ENCODE measurements around the gene SLC25A38.

SLC25A38 gene

DNA sequence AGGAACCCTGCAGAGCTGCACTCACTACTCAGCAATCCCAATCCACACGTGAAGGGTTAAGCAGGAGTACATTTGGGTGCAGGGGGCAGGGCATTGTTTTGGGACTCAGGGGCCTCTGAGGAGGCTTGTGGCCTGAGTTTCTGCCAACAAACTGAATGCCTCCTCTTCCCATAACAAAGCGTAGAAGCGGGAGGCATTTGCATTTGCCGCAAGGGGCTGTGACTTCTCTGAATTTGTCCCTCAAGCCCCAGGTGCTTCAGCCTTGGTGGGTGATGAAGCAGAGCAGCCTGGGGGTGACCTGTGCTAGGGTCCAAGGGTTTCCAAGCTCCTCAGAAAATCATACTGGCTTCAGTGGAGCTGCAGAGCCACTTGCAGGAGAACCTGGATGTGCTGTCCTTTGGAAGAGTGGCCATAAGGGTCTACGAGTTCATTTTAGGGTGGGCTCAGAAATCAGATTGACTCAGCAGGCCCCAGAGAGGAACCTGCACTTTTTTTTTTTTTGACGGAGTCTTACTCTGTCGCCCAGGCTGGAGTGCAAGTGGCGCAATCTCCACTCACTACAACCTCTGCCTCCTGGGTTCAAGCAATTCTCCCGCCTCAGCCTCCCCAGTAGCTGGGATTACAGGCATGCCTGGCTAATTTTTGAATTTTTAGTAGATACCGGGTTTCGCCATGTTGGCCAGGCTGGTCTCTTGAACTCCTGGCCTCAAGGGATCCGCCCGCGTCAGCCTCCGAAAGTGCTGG, 21.9 kb downstream of the SLC25A38 start:
- no peak for DNase-seq (ENCODE audit: low read depth, low spot score)
- POLR2A ChIA-PET: no interaction called here
- TF ChIP-seq, protein P1, sequence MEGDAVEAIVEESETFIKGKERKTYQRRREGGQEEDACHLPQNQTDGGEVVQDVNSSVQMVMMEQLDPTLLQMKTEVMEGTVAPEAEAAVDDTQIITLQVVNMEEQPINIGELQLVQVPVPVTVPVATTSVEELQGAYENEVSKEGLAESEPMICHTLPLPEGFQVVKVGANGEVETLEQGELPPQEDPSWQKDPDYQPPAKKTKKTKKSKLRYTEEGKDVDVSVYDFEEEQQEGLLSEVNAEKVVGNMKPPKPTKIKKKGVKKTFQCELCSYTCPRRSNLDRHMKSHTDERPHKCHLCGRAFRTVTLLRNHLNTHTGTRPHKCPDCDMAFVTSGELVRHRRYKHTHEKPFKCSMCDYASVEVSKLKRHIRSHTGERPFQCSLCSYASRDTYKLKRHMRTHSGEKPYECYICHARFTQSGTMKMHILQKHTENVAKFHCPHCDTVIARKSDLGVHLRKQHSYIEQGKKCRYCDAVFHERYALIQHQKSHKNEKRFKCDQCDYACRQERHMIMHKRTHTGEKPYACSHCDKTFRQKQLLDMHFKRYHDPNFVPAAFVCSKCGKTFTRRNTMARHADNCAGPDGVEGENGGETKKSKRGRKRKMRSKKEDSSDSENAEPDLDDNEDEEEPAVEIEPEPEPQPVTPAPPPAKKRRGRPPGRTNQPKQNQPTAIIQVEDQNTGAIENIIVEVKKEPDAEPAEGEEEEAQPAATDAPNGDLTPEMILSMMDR (IDR thresholded peaks at IDR 0.05; ENCODE audit: insufficient read depth, low read length, missing control alignments): no peak
- no peak overlapping the region for H3K4me3 ChIP-seq (ENCODE audit: low read depth, low read length)
- CTCF ChIA-PET: interaction anchor here (4.9 kb wide), 1 partner anchor 11 kb away, joined by 33 read pairs; no protein-coding TSS in a partner anchor

DNA sequence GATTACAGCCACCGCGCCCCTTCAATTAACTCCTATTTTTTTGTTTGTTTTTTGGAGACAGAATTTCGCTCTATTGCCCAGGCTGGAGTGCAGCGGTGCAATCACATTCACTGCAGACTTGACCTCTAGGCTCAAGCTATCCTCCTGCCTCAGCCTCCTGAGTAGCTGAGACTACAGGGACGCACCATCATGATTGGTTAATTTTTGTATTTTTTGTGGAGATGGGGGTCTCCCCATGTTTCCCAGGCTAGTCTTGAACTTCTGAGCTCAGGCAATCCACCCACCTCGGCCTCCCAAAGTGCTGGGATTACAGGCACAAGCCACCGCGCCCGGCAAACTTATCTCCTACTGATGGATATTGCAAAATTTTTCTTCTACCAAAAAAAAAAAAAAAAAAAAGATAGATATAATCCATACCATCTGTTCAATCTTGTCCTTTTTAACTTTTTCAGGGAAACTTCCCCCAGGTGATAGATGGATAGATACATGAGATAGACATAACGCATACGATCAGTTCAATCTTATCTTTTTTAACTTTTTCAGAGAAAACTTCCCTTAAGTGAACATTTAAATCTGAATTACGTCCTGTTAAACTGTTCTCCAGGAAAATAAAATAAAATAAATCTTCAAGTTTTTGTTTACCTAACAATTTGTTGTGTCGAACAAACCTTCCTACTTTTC, 22.7 kb downstream of the SLC25A38 start:
- TF ChIP-seq, protein P1 (IDR thresholded peaks at IDR 0.05; ENCODE audit: insufficient read depth, low read length, missing control alignments): no peak
- no peak for DNase-seq (ENCODE audit: low read depth, low spot score)
- ChIA-PET CTCF (interaction anchor here (1.0 to 4.9 kb wide), 3 partner anchors 11 to 279 kb away, joined by 3 to 33 read pairs (median 3); no protein-coding TSS in a partner anchor), POLR2A (interaction anchor here (1.3 to 1.7 kb wide), 5 partner anchors 9 to 26 kb away, joined by 3 to 14 read pairs (median 5); no protein-coding TSS in a partner anchor)
- peak overlapping the region; percentile 89 for H3K4me3 ChIP-seq (ENCODE audit: low read depth, low read length)

DNA sequence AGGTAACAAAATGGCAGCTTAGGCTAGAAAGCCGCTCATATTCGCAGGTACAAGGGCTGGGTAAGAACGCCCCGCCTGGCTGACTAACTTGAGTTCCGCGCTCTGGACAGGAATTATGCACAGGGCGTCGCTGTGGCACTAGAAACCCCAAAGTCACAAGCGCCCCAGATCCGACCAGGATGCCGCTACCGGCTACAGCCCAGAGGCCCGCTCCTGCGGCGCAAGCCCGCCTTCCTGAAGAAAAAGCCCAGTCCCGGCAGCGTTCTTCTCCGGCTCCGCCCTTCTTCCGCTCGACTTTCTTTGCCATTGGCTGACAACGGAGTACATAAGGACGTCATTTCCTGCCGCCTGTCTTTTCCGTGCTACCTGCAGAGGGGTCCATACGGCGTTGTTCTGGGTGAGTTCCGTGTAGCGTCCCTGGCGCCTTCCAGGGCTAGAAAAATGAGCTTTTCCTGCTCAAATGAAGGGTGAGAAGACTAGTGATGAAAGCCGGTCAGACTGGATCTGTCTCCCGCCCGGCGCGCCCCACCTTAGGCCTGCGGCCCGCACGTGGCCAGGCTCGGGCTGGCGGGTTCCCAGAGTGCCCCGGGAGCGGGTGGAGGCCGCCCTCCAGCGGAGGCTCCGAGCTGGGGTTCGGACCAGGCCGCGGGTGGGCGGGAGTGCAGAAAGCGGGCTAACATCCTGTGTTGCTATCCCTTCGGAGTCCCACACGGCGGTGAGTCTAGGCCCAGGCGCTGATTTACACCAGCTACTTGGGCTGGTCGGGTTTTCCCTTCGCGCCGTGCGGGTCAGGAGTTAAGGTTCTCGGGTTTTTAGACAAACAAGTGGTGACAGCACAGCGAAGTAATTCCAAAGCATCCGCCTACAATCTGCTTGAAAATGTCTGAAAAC, 23.4 kb downstream of the SLC25A38 start, which contains the start of gene RPSA:
TSS of gene RPSA (plus strand) at position 353 of the 891 bp plus-strand sequence. CDS start 934 bp downstream, outside the sequence.
- DNase-seq (ENCODE audit: low read depth, low spot score): peak; percentile 70
- H3K4me3 ChIP-seq (ENCODE audit: low read depth, low read length): peak within 1 kb of the TSS; percentile 89
- ChIA-PET POLR2A (interaction anchor here (0.5 to 1.7 kb wide), 8 partner anchors 9 to 39 kb away, joined by 3 to 14 read pairs (median 4); no protein-coding TSS in a partner anchor), CTCF (interaction anchor here (1.0 to 4.9 kb wide), 4 partner anchors 10 to 280 kb away, joined by 3 to 33 read pairs (median 4); no protein-coding TSS in a partner anchor)
- TF ChIP-seq, protein P1 (IDR thresholded peaks at IDR 0.05; ENCODE audit: insufficient read depth, low read length, missing control alignments): peak; percentile 44

DNA sequence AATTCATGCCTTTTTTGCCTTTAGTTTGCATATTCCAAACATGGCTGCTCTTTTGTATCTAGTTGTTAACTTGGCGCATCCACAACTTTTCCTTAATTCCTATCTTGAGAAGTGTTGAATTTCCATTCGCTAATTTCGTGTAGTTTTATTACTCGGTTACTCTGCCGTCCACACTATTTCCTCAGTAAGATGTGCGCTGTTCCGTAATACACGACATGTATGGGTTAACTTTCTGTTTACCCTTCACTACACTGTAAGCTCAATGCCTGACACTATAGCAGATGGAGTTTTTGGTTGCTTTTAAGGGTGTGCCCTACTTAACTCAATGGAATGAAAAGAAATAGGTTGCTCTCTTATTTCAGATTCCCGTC, 24.1 kb downstream of the SLC25A38 start:
- TF ChIP-seq, protein P1 (IDR thresholded peaks at IDR 0.05; ENCODE audit: insufficient read depth, low read length, missing control alignments): no peak
- H3K4me3 ChIP-seq (ENCODE audit: low read depth, low read length): peak overlapping the region; percentile 89
- ChIA-PET POLR2A (interaction anchor here (0.5 to 1.7 kb wide), 8 partner anchors 8 to 39 kb away, joined by 3 to 14 read pairs (median 4); no protein-coding TSS in a partner anchor), CTCF (interaction anchor here (1.0 to 4.9 kb wide), 5 partner anchors 9 to 281 kb away, joined by 3 to 33 read pairs (median 6); no protein-coding TSS in a partner anchor)
- DNase-seq (ENCODE audit: low read depth, low spot score): no peak

DNA sequence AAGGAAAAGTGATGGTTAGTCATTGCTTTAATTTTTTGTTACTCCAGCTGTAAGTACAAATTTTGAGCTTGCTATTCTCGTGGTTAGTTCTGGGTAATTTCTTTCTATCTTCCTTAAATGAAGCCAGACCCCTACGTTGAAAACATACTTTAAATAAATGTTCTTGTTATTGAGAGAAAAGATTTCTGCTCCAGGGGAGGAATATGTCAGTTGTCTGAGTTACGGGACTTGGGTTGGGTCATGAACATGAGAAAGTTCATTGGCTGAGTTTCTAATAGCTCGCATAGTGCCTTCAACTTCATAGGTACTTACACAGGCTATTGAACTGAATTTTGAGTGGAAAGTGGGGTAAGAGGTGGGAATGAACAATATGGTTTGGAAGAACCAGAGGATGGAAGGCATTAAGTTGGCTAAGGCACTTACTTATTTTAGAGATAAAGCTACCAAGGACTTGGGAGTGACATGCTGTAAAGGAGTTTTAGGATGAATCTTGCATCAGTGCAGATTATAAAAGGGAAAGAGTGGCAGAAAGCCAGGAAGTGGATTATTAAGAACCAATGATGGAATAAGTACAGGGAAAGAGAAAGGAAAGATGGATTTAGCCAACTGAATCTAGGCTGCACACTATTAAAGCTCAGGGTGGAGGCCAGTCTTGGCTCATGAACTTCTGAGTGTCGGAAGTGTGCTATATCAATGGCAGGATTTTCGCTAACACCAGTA, 24.8 kb downstream of the SLC25A38 start:
- ChIA-PET CTCF (interaction anchor here (1.1 to 4.9 kb wide), 4 partner anchors 9 to 281 kb away, joined by 3 to 33 read pairs (median 6); no protein-coding TSS in a partner anchor), POLR2A (interaction anchor here (0.7 to 1.3 kb wide), 2 partner anchors 18 to 90 kb away, joined by 3 to 4 read pairs; no protein-coding TSS in a partner anchor)
- no peak for DNase-seq (ENCODE audit: low read depth, low spot score)
- TF ChIP-seq, protein P1 (IDR thresholded peaks at IDR 0.05; ENCODE audit: insufficient read depth, low read length, missing control alignments): no peak
- peak overlapping the region; percentile 89 for H3K4me3 ChIP-seq (ENCODE audit: low read depth, low read length)
